Measurements from ENCODE around the gene TGM5. TPM values are rescaled to one million over a fixed set of nuclear protein-coding genes. Genes with fewer than 3 reads are reported as not detected.

TGM5 gene
- total RNA-seq: not detected

GRCh38 chr15:43266834-43267233 is at the start of gene TGM5:
Gene TGM5 (minus strand): TSS chr15:43266928. CDS start chr15:43266849, 79 bp downstream.

GRCh38 chr15:43302205-43302817 is 35.6 kb upstream of the TGM5 start, which contains the start of gene TGM7:
Gene TGM7 (minus strand): TSS chr15:43302255.

GRCh38 chr15:43220991-43221403 is 45.7 kb downstream of the TGM5 start, which contains the start of gene EPB42:
Gene EPB42 (minus strand): TSS chr15:43221018. CDS start chr15:43220825, 193 bp downstream.

GRCh38 chr15:43185157-43186002 is 81.3 kb downstream of the TGM5 start, which contains the start of gene CCNDBP1:
Gene CCNDBP1 (plus strand): TSS chr15:43185403. CDS start chr15:43185499, 96 bp downstream.

Small RNAs within 50 kb of the gene (small RNA-seq; reads per million reads assigned to genes)
- gene RF00019: 0 reads per million in 2 donors

Other genes starting within 250 kb of the TGM5 start
- 10 to 100 TPM; 32.3 to 37.6 TPM for gene UBR1, start 160.9 kb downstream of the TGM5 start, total RNA-seq
- gene TMEM62, start 133.3 kb downstream of the TGM5 start, total RNA-seq: 10 to 100 TPM; 28.9 to 33.6 TPM
- 10 to 100 TPM; 72.3 to 93.6 TPM for gene CCNDBP1, start 81.5 kb downstream of the TGM5 start, total RNA-seq
- gene EPB42, start 45.9 kb downstream of the TGM5 start, total RNA-seq: not detected
- not detected for gene TGM7, start 35.3 kb upstream of the TGM5 start, total RNA-seq
- 10 to 100 TPM in 1 of 2 donors, 1 to 10 TPM in 1; 5.5 to 10.3 TPM for gene LCMT2, start 63.6 kb upstream of the TGM5 start, total RNA-seq
- 10 to 100 TPM; 32.6 to 37.9 TPM for gene ZSCAN29, start 104.1 kb upstream of the TGM5 start, total RNA-seq
- 10 to 100 TPM; 12.4 to 20.0 TPM for gene TUBGCP4, start 104.2 kb upstream of the TGM5 start, total RNA-seq
- 10 to 100 TPM; 43.0 to 43.6 TPM for gene TP53BP1, start 226.2 kb upstream of the TGM5 start, total RNA-seq